Keratinocyte (primary cell): ENCODE measurements around the gene PPP1R3D. TPM values are rescaled to one million over a fixed set of nuclear protein-coding genes. Genes with fewer than 3 reads are reported as not detected.
A peak's percentile ranks its signal among the peaks of the same experiment; 100 is the strongest.

Experiments
- DNase-seq: peaks from one replicate; pipeline ENCODE4 v3.0.0-alpha.2; 2011; ENCODE audit warnings: low read depth, missing footprints, low spot score
- FAIRE-seq: peaks from 2 replicates; lab custom pipeline; 2011; peaks lifted over from hg19 to GRCh38; lab: Jason Lieb, UNC
- H2AFZ ChIP-seq: 2 replicates; pipeline ENCODE4 v1.6.0; 2012; ENCODE audit warnings: low read length, control low read depth, inconsistent platforms; ENCODE audit not compliant: control insufficient read depth
- H3K27ac ChIP-seq: 2 replicates; pipeline ENCODE4 v1.5.1; 2011; ENCODE audit warnings: low read length; ENCODE audit not compliant: control insufficient read depth, insufficient read depth
- H3K27me3 ChIP-seq: 3 replicates; pipeline ENCODE4 v1.6.0; 2011; ENCODE audit warnings: low read length; ENCODE audit not compliant: control insufficient read depth, insufficient read depth; ENCODE audit errors: extremely low read depth
- H3K36me3 ChIP-seq, 2 experiments: 2 replicates in 1 of 2; 3 replicates in 1 of 2; pipeline ENCODE4 v1.5.1; 2011; ENCODE audit warnings: low read length in 2 of 2, mild to moderate bottlenecking in 1 of 2; ENCODE audit not compliant: control insufficient read depth in 2 of 2, insufficient read depth in 2 of 2; ENCODE audit errors: extremely low read depth in 1 of 2
- H3K4me1 ChIP-seq: 3 replicates; pipeline ENCODE4 v1.5.1; 2011; ENCODE audit warnings: low read length; ENCODE audit not compliant: control insufficient read depth, insufficient read depth; ENCODE audit errors: extremely low read depth
- H3K4me2 ChIP-seq: 3 replicates; pipeline ENCODE4 v1.6.0; 2011; ENCODE audit warnings: low read depth, low read length; ENCODE audit not compliant: control insufficient read depth, insufficient read depth; ENCODE audit errors: extremely low read depth
- H3K4me3 ChIP-seq, 3 experiments: fragments of 200-600 bp in 1 of 3; sonication (generic) in 1 of 3; 2 replicates in 2 of 3; 3 replicates in 1 of 3; pipeline ENCODE4 v1.5.1; 2011 to 2016; ENCODE audit warnings: low read length in 3 of 3, mild to moderate bottlenecking in 3 of 3, control low read depth in 2 of 3, inconsistent platforms in 1 of 3, low read depth in 1 of 3, mixed read lengths in 1 of 3, mixed run types in 1 of 3, moderate library complexity in 1 of 3; ENCODE audit not compliant: control insufficient read depth in 2 of 3, insufficient read depth in 2 of 3; ENCODE audit errors: extremely low read depth in 1 of 3
- H3K79me2 ChIP-seq: 2 replicates; pipeline ENCODE4 v1.6.0; 2012; ENCODE audit warnings: low read length; ENCODE audit not compliant: control insufficient read depth, insufficient read depth
- H3K9ac ChIP-seq: 3 replicates; pipeline ENCODE4 v1.6.0; 2011; ENCODE audit warnings: low read length; ENCODE audit not compliant: control insufficient read depth, insufficient read depth; ENCODE audit errors: extremely low read depth
- H3K9me1 ChIP-seq: 3 replicates; pipeline ENCODE4 v1.6.0; 2011; ENCODE audit warnings: low read length; ENCODE audit not compliant: control insufficient read depth, insufficient read depth; ENCODE audit errors: extremely low read depth
- H3K9me3 ChIP-seq: 2 replicates; pipeline ENCODE4 v1.5.1; 2012; ENCODE audit warnings: low read depth, low read length; ENCODE audit not compliant: control insufficient read depth
- H4K20me1 ChIP-seq: 3 replicates; pipeline ENCODE4 v1.6.0; 2011; ENCODE audit warnings: low read length; ENCODE audit not compliant: control insufficient read depth, insufficient read depth; ENCODE audit errors: extremely low read depth
- CTCF ChIP-seq, 3 experiments: IDR thresholded peaks in 1 of 3; conservative IDR thresholded peaks in 1 of 3; optimal IDR thresholded peaks in 1 of 3; 2 replicates in 2 of 3; 3 replicates in 1 of 3; pipeline versions ENCODE3 to v1.5.1; 2011; ENCODE audit warnings: low read length in 3 of 3, mild to moderate bottlenecking in 3 of 3, moderate library complexity in 2 of 3, control low read depth in 1 of 3, inconsistent platforms in 1 of 3; ENCODE audit not compliant: insufficient read depth in 2 of 3; ENCODE audit errors: extremely low read depth in 1 of 3
- EZH2 ChIP-seq: IDR thresholded peaks from one replicate; pipeline ENCODE4 v1.6.1; 2012; ENCODE audit warnings: inconsistent platforms, mild to moderate bottlenecking, low read length, moderate library complexity
- dilution Hi-C: fragments of 300-500 bp; cut with MboI; formaldehyde crosslinking; loops from one replicate; pipeline ENCODE4 v1.7.0; 2020; ENCODE audit warnings: low sequenced_read_pairs; ENCODE audit not compliant: extremely low pct_ligation_motif_present
- polyA plus RNA-seq, 5 experiments: library from polyadenylated mRNA; depleted of rRNA in 3 of 5; stranded (reverse) in 3 of 5; stranded (forward) in 1 of 5; unstranded in 1 of 5; fragments of >200 nt; gene quantifications; 1 replicate in 1 of 5; 2 replicates in 3 of 5; 3 replicates in 1 of 5; pipeline versions ENCODE4 v1.2.1 to v1.2.3, GENCODE V29; 2011 to 2012; ENCODE audit warnings: missing spikeins in 2 of 5, low read depth in 1 of 5, low replicate concordance in 1 of 5

PPP1R3D gene
- polyA plus RNA-seq, 1 donor (not counting 4 experiments of a cell fraction or from before 2014, with no cell fraction given): 2.8 TPM

DNA sequence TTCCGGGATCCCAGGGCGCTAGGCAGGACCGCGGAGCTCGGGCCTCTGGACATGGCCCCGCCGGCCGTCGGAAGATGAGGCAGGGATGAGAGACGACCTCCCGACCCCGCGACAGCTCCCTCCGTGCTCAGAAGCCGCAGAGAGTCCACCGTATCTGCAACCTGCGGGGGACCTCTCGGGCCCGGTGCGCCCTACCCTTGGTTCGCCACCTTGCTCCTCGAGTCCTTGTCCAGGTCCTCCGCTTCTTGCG is 301 bp downstream of the PPP1R3D start:
- Histone ChIP-seq H3K9me1 (no peaks in the 10 kb centered on the region), H3K4me3 (peak overlapping the region; percentile 63 to 68 (median 68)), H2AFZ (peak overlapping the region; percentile 89), H3K4me1 (peaks cover 36% of the 10 kb centered on the region), H3K79me2 (peaks cover 24% of the 10 kb centered on the region), H3K9me3 (no peaks in the 10 kb centered on the region), H3K36me3 (peaks cover 4 to 8% of the 10 kb centered on the region in 2 experiments), H3K27me3 (no peaks in the 10 kb centered on the region), H3K4me2 (peak overlapping the region; percentile 79), H3K9ac (peak overlapping the region; percentile 82), H4K20me1 (no peaks in the 10 kb centered on the region), H3K27ac (peak overlapping the region; percentile 77)
- dilution Hi-C loops: no loop called here
- TF ChIP-seq CTCF (optimal IDR thresholded peaks at IDR 0.05 in 1 of 3, IDR thresholded peaks at IDR 0.05 in 1 of 3, conservative IDR thresholded peaks at IDR 0.05 in 1 of 3; ENCODE audit: extremely low read depth in 1 of 3, insufficient read depth in 2 of 3, low read length in 3 of 3): no peak
- no peak for TF ChIP-seq EZH2
- DNase-seq (no peak), FAIRE-seq (no peak)

DNA sequence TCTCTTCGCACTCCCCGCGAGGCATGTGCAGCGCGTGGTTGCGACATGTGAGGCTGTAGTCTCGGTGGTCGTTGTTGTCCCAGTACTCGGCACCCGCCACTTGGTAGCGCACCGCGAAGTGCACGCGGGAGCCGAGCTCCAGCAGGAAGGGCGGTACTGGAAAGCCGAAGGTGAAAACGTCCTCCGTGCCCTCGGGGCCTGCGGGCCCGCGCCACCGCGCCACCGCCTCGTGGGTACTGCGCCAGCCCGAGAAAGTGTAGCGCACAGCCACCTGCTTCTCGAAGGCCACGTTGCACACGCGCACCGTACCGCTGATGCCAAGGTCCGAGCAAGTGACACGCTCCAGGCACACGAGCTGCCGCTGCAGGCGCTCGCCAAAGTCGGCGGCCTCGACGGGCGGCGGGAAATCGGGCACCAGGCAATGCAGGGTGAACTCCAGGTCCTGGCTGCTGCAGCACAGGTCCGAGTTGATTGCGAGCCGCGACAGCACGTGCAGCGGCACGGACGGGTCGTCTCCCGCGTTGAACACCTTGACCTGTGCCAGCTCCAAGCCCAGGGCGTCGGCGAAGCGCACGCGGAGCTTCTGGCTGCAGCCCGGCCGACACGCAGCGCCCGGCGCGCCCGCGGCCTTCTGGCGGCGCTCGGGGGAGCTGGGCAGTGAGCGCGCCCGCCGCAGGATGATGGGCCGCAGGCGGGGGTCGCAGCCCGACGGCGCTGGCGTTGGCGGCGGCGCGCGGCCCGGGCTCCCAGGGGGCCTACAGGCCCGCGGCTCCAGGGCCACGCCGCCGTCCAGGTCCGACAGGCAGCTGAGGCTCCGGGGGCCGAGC is 840 bp downstream of the PPP1R3D start:
- no peaks in the 10 kb centered on the region for H3K9me1 ChIP-seq
- H3K4me2 ChIP-seq: peak overlapping the region; percentile 79
- peaks cover 24% of the 10 kb centered on the region for H3K79me2 ChIP-seq
- TF ChIP-seq CTCF (optimal IDR thresholded peaks at IDR 0.05 in 1 of 3, IDR thresholded peaks at IDR 0.05 in 1 of 3, conservative IDR thresholded peaks at IDR 0.05 in 1 of 3; ENCODE audit: extremely low read depth in 1 of 3, insufficient read depth in 2 of 3, low read length in 3 of 3) (no peak), EZH2 (no peak)
- no peaks in the 10 kb centered on the region for H3K9me3 ChIP-seq
- H3K36me3 ChIP-seq: peaks cover 0 to 3% of the 10 kb centered on the region in 2 experiments
- dilution Hi-C loops: no loop called here
- peak overlapping the region; percentile 77 for H3K27ac ChIP-seq
- no peak for DNase-seq
- FAIRE-seq: no peak
- no peaks in the 10 kb centered on the region for H4K20me1 ChIP-seq
- peak overlapping the region; percentile 89 for H2AFZ ChIP-seq
- no peaks in the 10 kb centered on the region for H3K27me3 ChIP-seq
- peaks cover 36% of the 10 kb centered on the region for H3K4me1 ChIP-seq
- H3K4me3 ChIP-seq: peak overlapping the region; percentile 63 to 68 (median 68)
- H3K9ac ChIP-seq: peak overlapping the region; percentile 82
